Activated CD8-positive, alpha-beta T cell treated with anti-CD3 and anti-CD28 coated beads for 36 hours (primary cell): ENCODE results near the gene TEX264. TPM values are rescaled to one million over a fixed set of nuclear protein-coding genes. Genes with fewer than 3 reads are reported as not detected.

Source experiments
- ATAC-seq: fragments of 200-7000 bp; cut with Tn5 transposase; one replicate; pipeline ENCODE4 v1.10.0; 2021; ENCODE audit warnings: mild to moderate bottlenecking, moderate library complexity
- CTCF ChIA-PET: fragments of 350-600 bp; sonication (Branson Sonifier 250); formaldehyde crosslinking; loops from one replicate; lab custom pipeline; 2021; ENCODE audit warnings: antibody characterized with exemption; lab: Charles Lee
- POLR2A ChIA-PET: fragments of 350-600 bp; sonication (Branson Sonifier 250); formaldehyde crosslinking; loops from one replicate; lab custom pipeline; 2021; ENCODE audit warnings: antibody characterized with exemption; lab: Charles Lee
- DNase-seq: peaks from one replicate; pipeline ENCODE4 v3.0.0-alpha.2; 2020
- H3K27ac Mint-ChIP-seq: one replicate; pipeline ENCODE4 v1.8.0; 2021; ENCODE audit warnings: mild to moderate bottlenecking, mixed read lengths
- H3K27me3 Mint-ChIP-seq: one replicate; pipeline ENCODE4 v1.8.0; 2021; ENCODE audit warnings: mixed read lengths
- H3K36me3 Mint-ChIP-seq: one replicate; pipeline ENCODE4 v1.8.0; 2021; ENCODE audit warnings: low read depth, mixed read lengths
- H3K4me1 Mint-ChIP-seq: one replicate; pipeline ENCODE4 v1.8.0; 2021; ENCODE audit warnings: low read depth, mixed read lengths
- H3K4me3 Mint-ChIP-seq: one replicate; pipeline ENCODE4 v1.8.0; 2021; ENCODE audit warnings: mild to moderate bottlenecking, moderate library complexity, mixed read lengths
- H3K9me3 Mint-ChIP-seq: one replicate; pipeline ENCODE4 v1.8.0; 2021; ENCODE audit warnings: mixed read lengths
- CTCF ChIP-seq: fragments of 200-600 bp; IDR thresholded peaks from one replicate; pipeline ENCODE4 v1.8.0; 2022; ENCODE audit warnings: antibody characterized with exemption, mild to moderate bottlenecking
- intact Hi-C: fragments of 100-400 bp; cut with micrococcal nuclease; formaldehyde crosslinking; loops from one replicate; pipeline ENCODE4 v1.10.0; 2022
- total RNA-seq, 2 experiments: library from RNA; stranded (reverse); gene quantifications; one replicate each; pipeline ENCODE4 v1.2.3, GENCODE V29; 2021

The TEX264 gene
- total RNA-seq, 2 experiments from 2014 or later, result 24.9 to 26.0 TPM

DNA sequence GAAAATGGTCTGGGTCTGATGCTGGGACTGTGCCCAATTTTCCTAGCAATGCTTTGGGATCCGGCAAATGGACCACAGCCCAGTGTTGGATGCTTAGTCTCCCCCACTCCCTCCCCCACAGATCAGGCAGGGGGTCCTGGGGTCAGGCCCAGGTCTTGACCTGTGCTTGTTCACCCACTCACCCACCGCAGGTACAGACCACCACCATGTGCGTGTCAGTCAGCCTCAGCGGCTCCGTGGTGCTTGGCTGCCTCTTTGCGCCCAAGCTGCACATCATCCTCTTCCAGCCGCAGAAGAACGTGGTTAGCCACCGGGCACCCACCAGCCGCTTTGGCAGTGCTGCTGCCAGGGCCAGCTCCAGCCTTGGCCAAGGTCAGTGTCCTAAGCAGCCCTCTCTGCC lies 46.4 kb downstream of the TEX264 start:
- CTCF ChIA-PET, result interaction anchor here (3.3 to 6.7 kb wide), 4 partner anchors 7 to 81 kb away, joined by 20 to 84 read pairs (median 33); no protein-coding TSS in a partner anchor
- peaks cover 34% of the 10 kb centered on the region for H3K4me1 Mint-ChIP-seq
- ATAC-seq (no peak), DNase-seq (no peak)
- TF ChIP-seq CTCF, result no peak
- H3K27me3 Mint-ChIP-seq, result no peaks in the 10 kb centered on the region
- no peak overlapping the region for H3K4me3 Mint-ChIP-seq
- no peak overlapping the region for H3K27ac Mint-ChIP-seq
- no peaks in the 10 kb centered on the region for H3K36me3 Mint-ChIP-seq
- intact Hi-C loops, result no loop called here
- POLR2A ChIA-PET, result no interaction called here
- H3K9me3 Mint-ChIP-seq, result peaks cover under 1% of the 10 kb centered on the region

DNA sequence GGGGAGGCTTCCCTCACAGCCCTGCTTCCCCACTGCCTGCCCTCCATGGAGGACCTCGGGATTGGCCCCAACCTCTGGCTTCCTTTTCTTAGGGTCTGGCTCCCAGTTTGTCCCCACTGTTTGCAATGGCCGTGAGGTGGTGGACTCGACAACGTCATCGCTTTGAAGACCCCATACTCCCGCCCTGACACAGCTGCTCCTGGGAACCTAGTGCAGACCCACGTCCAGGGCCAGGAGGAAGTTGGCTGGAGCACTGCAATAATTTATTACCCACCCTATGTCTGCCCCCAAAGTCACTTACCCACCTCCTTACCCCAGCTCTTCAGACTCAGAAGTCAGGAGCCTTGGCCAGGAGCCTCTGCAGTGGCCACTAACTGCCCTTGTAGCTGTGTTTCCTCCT lies 46.9 kb downstream of the TEX264 start:
- Mint-ChIP-seq H3K9me3 (peaks cover 2% of the 10 kb centered on the region), H3K27me3 (no peaks in the 10 kb centered on the region), H3K4me3 (no peak overlapping the region), H3K4me1 (peaks cover 35% of the 10 kb centered on the region), H3K36me3 (no peaks in the 10 kb centered on the region), H3K27ac (no peak overlapping the region)
- ChIA-PET POLR2A (interaction anchor here (1.5 kb wide), 1 partner anchor 13 kb away, joined by 4 read pairs; no protein-coding TSS in a partner anchor), CTCF (interaction anchor here (1.1 to 6.7 kb wide), 8 partner anchors 8 to 102 kb away, joined by 5 to 84 read pairs (median 17); no protein-coding TSS in a partner anchor)
- no peak for ATAC-seq
- no peak for DNase-seq
- TF ChIP-seq CTCF, result no peak
- intact Hi-C loops, result no loop called here

DNA sequence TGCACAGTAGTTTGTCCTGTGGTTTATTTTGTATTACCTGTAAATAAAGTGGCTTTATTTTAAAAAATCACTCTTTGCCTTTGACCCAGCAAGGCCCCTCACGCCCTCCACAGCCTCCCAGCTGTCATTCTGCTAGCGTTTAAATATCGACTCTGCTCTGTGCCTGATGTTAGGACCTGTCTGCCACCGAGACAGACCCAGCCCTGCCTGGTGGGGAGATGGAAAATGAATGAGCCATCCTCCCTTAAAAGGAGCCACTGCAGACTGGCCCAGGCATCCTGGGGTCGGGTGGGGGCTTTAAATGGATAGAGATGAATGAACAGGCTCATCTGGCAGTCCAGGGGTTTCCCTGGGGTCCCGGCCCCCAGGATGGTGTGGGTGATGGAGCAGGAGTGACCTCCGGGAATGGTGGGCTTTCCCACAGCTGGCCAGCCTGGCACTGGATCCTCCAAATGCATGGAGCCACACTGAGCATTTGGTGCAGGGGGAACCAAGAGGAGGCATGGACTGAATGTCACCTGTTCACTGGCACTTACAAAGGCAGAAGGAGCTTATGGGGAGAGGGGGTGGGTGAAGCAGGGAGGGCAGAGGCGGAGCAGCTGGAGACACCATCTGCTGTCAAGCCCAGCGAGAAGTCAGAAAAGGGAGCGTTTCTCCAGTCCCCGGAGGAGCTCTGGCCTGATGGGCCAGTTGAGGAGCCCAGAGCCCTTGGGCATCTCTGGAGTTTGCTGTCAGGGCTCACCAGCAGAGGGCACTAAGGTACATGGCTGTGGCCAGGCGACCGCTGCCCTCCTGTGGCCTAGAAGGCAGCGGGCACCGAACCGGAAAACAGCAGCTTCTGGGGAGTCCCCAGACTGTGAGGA lies 47.7 kb downstream of the TEX264 start:
- DNase-seq, result peak; percentile 90
- no peaks in the 10 kb centered on the region for H3K27me3 Mint-ChIP-seq
- H3K9me3 Mint-ChIP-seq, result peaks cover 2% of the 10 kb centered on the region
- peak; percentile 95 for ATAC-seq
- no peak overlapping the region for H3K27ac Mint-ChIP-seq
- no peaks in the 10 kb centered on the region for H3K36me3 Mint-ChIP-seq
- H3K4me3 Mint-ChIP-seq, result no peak overlapping the region
- H3K4me1 Mint-ChIP-seq, result peaks cover 35% of the 10 kb centered on the region
- intact Hi-C loops, result no loop called here
- ChIA-PET POLR2A (interaction anchor here (0.9 to 1.5 kb wide), 3 partner anchors 8 to 83 kb away, joined by 3 to 5 read pairs (median 4); no protein-coding TSS in a partner anchor), CTCF (interaction anchor here (0.6 to 6.7 kb wide), 36 partner anchors 8 to 1553 kb away, joined by 3 to 84 read pairs (median 5); partner anchors contain the start of gene DCAF1)
- peak; percentile 87 for TF ChIP-seq CTCF

DNA sequence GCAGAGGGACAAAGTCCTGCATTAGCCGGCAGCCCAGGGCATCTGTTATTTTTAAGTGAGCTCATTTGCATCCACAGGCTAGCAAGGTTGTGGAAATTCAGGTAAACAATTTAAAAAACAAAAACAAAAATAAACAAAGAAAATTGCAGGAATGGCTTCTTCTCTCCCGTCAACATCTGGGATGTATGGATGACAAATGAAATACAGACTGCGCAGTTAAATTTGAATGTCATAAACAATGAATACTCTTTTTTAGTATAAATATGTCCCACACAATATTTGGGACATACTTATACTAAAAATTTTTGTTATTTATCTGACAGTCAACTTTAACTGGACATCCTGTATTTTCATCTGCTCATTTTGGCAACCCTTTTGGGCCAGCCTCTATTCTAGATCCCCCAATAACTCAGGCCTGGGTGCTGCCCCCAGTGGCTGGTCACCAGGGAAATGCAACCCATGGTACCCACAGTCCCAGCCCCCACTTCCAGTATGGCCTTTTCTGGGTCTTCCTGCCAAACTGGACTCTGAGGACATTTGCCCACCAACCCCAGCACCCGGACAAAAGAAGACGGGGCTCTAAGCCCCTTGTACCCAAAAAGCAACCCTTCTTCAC lies 48.5 kb downstream of the TEX264 start:
- Mint-ChIP-seq H3K4me1 (peaks cover 35% of the 10 kb centered on the region), H3K36me3 (no peaks in the 10 kb centered on the region), H3K27ac (no peak overlapping the region), H3K9me3 (peaks cover 2% of the 10 kb centered on the region), H3K4me3 (no peak overlapping the region), H3K27me3 (no peaks in the 10 kb centered on the region)
- TF ChIP-seq CTCF, result no peak
- CTCF ChIA-PET, result interaction anchor here (0.8 to 6.7 kb wide), 30 partner anchors 9 to 219 kb away, joined by 3 to 84 read pairs (median 6); partner anchors contain the start of gene DCAF1
- POLR2A ChIA-PET, result interaction anchor here (0.9 to 1.5 kb wide), 4 partner anchors 9 to 83 kb away, joined by 3 to 5 read pairs (median 4); no protein-coding TSS in a partner anchor
- ATAC-seq, result no peak
- no peak for DNase-seq
- intact Hi-C loops, result loop anchor here (5.0 kb wide), 1 partner anchor 83 kb away; no protein-coding TSS in a partner anchor
